Fibroblast of skin of abdomen (primary cell): Measurements from ENCODE around the gene NEB.
"Not testable (repeated sequence)": the region's sequence is repeated elsewhere in the genome, so short reads cannot be mapped to it uniquely, and the experiment has no call there.

ENCODE experiments used
- DNase-seq: peaks from one replicate; pipeline ENCODE4 v3.0.0-alpha.2; 2013

The NEB gene

GRCh38 chr2:151757861-151758260 lies 23.6 kb upstream of the NEB start:
- no peak for DNase-seq

DNA sequence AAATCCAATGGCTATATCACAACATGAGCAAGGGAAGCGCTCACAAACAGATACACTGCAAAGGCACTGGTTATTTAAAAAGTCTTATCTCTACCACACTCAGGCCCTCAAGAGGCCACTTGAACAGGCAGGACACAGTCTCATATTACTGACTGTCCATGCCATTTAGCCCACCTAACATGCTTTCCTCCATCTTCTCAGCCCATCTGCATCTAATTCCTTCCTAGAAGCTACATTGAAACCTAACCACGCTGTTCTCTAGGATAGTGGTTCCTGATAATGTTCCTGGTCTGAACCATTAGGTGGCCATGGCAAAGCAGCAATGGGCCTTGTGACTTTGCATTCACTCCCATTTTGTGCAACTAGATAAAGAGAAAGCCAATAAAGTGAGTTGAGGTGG lies 22.5 kb upstream of the NEB start:
- no peak for DNase-seq

GRCh38 chr2:151754253-151754897 lies 20.1 kb upstream of the NEB start:
- DNase-seq, result no peak

GRCh38 chr2:151753540-151753939 lies 19.3 kb upstream of the NEB start:
- DNase-seq, result no peak

- DNase-seq, result not testable (repeated sequence)
Observed at GRCh38 chr2:151745261-151745660, 11.0 kb upstream of the NEB start.

DNA sequence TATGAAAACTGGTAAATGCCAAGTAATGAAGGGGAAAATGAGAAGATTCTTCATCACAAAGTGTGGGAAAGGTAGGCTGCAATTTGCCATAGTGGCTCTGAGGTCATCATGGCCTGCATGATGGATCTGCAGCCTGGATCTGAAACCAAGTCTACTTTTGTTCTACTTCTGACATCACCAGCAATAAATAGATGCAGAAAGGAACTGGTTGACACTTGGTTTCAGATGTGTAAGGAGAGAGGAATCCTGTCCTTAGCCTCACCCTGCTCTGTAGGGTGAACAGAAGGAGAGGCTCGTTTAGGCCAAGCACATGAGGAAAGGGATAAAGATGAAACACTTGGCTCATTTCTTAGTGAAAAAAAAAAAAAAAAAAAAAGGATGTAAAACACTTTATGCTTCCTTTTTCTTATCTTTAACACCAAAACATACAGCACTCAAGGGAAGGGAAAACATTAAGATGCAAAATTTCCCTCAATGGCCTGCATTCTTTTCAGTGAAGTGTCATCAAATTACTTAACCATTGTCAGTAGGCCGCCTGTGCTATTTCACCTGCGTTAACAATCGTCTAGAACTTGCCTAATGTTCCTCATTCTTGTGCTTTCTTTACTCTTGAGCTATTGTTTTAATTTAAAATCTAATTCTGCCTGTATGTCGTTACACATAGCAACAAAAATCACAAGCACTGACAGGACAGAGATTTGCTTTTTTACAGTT lies 3.9 kb downstream of the NEB start:
- DNase-seq, result peak; percentile 68

DNA sequence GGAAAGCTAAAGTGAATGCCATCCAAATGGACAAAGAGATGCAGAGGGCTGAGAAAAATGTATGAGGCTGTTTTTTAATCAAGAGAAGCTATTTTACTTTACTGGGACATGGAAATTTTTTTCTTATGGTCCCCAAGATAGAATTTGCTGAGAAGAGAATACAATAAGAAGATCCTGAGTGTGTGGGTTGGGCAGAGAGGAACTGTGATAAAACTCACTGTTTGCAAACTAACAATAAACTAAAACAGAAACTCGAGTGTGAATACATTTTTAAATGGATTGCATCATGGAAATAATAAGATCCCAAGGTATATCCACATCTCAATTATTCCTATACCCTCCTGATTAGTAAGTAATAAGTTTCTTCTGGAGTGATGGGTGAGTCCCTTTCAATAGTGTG lies 4.4 kb downstream of the NEB start:
- no peak for DNase-seq

GRCh38 chr2:151729415-151729811 lies 4.9 kb downstream of the NEB start:
- DNase-seq, result no peak

- DNase-seq, result no peak
Observed at GRCh38 chr2:151728804-151729414, 5.4 kb downstream of the NEB start.

GRCh38 chr2:151727593-151728552 lies 6.4 kb downstream of the NEB start:
- no peak for DNase-seq

DNA sequence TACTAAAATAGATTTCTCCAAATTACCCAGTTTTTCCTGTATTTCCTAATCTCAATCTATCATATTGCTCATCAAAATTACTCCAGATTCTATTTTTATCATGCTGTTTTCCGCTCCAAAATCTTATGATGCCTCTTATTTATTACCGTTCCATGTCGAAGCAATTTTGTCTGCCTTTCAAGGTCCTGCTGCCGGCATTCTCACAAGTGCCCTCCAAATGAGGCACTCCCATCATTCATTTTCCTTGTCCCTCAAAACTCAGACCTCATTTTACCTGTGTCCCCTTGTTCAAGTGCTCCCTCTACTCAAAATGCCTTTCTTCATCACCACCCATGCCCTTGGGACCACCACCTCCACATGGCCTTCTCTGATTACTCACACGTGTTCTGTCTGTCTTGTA lies 13.1 kb downstream of the NEB start:
- no peak for DNase-seq

DNA sequence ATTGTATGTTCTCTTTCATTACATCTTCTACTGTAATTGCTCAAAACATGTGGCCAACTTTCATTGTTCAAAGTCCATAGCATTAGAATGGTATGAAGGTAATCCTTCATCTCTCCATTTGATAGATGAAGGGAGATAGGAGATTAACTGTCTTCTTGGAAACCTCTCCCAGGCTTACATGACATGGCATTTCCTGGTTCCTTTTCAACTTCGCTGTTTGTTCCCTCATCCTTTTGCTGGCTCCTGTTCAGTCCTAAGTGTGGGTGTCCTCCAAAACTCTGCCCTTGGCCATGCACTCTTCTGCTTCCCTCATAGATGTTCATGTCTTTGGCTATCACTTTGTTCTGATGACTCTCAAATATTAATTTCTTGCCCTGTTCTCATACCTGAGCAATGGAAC lies 13.8 kb downstream of the NEB start:
- no peak for DNase-seq

GRCh38 chr2:151718796-151719195 lies 15.5 kb downstream of the NEB start:
- no peak for DNase-seq

- no peak for DNase-seq
Observed at GRCh38 chr2:151718247-151718646, 16.0 kb downstream of the NEB start.

DNA sequence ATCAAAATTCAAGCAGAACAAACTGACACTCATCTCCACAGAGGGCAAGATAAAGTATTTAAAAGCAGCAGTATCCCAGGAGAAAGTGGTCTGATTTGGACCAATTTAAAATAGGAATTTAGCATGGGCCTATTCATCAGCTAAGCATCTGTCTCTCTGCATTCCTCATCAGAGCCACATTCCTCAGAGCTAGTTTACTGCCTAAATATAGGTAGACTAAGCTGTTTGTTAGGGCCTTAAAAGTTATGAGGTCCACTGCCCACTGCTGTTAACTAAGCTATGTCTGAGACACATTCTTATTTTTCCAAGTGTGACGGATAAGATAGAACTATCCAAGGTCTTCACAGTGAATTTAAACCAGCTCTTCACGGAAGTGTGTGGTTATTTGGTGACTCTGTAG lies 17.6 kb downstream of the NEB start:
- peak; percentile 39 for DNase-seq

- DNase-seq, result no peak
Observed at GRCh38 chr2:151713291-151713903, 20.9 kb downstream of the NEB start.

- DNase-seq, result no peak
Observed at GRCh38 chr2:151711025-151711424, 23.3 kb downstream of the NEB start.

DNA sequence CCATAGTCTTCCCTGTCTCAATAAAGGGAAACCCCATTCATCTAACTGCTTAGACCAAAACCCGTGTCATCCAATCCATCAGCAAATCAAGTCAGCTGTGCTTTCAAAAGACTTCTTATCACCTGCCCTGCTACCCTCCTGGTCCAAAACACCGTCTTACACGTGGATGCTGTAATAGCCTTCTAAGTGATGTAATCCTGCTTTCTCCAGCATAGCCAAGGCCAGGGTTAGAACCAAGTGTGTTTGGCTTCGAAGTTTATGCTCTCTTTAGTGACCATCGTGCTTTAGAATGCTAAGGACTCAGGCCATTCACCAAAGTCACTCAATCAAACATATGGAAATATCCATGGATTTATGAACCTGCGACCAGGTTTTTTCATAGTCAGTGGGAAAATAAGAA lies 25.5 kb downstream of the NEB start:
- no peak for DNase-seq

DNA sequence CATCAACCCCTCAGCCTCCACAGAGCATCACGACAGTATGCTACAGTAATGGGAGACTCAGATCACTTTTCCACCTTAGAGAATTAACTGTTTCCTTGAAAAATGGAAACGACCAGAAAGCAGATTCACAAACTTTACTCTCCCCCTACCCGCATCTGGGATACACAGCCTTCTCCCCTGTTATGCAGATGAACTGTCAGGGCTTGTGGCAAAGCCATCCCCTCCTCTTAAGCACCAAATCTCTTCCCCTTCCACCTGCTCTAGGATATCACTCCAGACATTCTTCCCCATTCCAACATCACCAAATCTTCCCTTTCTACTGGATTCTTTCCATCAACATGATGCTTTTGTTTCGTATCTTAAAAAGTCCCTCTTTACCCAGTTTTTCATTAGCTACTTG lies 26.4 kb downstream of the NEB start:
- no peak for DNase-seq

DNA sequence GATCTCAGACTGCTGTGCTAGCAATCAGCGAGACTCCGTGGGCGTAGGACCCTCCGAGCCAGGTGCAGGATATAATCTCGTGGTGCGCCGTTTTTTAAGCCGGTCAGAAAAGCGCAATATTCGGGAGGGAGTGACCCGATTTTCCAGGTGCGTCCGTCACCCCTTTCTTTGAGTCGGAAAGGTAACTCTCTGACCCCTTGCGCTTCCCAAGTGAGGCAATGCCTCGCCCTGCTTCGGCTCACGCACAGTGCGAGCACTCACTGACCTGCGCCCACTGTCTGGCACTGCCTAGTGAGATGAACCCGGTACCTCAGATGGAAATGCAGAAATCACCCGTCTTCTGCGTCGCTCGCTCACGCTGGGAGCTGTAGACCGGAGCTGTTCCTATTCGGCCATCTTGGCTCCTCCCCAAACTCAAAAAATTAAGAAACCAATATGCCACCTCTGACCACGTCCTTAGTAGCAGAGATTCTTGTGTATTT lies 29.8 kb downstream of the NEB start:
- not testable (repeated sequence) for DNase-seq

GRCh38 chr2:151698134-151698533 lies 36.1 kb downstream of the NEB start:
- DNase-seq, result not testable (repeated sequence)

DNA sequence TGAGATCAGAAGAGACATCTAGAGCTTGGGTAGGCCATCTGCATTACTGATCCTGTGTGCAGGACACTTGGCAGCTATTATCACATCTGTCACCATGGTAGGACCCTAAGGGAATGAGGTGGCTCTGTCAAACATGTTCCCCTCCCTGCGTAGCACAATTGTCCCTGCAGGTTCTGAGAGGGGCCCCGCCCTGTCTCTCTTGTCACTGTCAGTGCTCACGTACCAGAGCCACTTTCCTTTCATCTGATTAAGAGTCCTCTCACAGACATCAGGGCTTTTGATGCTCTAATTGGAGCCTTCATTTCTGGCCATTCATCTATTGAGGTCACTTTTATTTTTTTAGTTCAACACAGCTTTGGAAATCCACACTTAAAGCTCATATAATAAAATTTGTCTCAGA lies 38.5 kb downstream of the NEB start:
- no peak for DNase-seq
